ENCODE measurements around the gene GALNT14.

Gene GALNT14

DNA sequence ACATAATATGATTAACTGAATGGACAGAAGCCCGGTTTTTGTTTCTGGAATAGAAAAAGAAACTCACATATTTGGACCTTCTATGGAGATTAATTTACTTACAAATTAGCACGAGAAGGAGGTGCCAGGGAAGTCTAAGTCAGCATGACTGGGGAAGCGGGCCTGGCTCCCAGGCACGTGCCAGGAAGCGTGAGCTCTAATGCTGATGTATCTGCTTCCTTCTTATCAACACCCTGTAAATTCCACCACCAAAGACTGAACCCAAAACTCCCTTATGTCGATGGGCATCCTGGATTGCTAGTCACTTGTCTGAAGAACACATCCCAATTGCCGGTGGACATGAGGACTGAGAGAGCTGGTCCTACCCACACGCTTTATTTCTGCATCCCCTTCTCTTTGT lies 134.5 kb downstream of the GALNT14 start:
- DNase-seq: no peak

- DNase-seq: no peak
These were observed 135.6 kb downstream of the GALNT14 start for GRCh38 chr2:31002537-31003150.

GRCh38 chr2:31000970-31001369 lies 137.3 kb downstream of the GALNT14 start:
- no peak for DNase-seq

DNA sequence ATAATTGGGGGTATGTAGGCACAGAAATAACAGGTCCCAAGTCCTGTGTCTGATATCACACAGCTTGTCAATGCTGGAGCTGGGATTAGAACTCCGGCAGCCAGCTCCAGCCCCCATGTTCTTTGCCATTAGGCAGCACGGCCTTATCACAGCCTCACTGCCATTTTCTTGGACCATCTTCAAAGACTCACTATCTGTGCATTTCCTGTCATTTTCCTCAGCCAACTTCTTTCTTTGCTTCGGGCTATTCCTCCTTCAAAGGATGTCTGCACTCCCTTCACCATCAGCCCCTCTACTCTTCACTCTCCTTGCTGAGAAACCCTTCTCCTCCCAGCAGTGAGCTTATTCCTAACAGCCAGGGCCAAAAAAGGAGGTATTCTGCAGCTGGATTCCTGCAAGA lies 139.6 kb downstream of the GALNT14 start:
- DNase-seq: no peak

DNA sequence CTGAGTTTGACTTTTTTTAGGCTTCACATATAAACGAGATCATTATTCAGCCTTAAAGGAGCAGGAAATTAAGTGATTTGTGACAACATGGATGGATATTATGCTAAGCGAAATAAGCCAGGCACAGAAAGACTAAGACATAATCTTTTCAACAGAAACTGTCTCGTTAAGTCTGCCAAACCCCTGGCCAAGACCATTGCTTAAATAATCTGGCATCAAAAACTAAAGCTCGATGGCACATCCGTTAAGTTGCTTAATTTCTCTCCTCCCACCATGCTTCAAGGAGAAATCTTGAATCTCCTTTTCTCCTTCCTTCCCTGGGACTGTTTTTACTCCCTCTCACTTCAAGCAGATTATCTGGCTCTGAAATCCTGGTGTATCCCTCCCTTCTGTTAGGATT lies 140.3 kb downstream of the GALNT14 start:
- DNase-seq: no peak

DNA sequence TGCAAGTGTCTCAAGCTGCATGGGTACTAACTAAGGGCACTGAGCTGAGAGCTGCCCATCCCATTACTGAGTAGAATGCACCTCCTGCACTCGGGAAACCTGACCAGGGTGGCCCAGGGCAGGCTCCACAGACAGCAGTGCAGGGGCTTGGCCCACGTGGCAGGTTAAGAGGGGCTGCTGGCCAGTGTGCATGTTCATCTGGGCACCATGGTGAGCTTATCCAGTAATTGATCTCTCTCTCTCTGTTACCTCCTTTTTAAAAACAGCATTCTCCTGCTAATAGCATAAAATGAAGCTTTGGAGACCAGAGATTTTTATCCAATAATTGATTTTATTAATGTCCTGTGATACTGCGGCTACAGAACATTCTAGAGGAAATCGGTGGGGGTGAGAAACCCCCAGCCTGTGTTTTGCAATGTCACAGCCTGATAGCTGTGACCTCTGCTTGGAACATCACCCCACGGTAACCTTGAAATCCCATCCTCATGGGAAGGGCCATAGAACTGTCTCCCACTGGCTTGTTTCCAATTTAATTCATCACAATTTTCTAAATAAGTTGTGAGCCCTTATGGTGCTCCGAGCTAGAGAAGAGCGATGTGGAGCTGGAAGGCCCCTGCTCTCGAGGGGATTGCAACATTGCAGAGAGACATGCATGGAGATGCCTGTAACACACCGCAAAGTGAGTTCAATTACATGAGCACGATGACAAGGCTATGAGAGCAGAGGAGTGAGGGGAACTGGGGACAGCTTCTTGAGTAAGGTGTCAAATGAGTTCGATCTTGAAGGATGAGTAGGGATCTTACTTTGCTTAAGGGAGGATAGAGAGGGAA lies 143.8 kb downstream of the GALNT14 start:
- DNase-seq: no peak

DNA sequence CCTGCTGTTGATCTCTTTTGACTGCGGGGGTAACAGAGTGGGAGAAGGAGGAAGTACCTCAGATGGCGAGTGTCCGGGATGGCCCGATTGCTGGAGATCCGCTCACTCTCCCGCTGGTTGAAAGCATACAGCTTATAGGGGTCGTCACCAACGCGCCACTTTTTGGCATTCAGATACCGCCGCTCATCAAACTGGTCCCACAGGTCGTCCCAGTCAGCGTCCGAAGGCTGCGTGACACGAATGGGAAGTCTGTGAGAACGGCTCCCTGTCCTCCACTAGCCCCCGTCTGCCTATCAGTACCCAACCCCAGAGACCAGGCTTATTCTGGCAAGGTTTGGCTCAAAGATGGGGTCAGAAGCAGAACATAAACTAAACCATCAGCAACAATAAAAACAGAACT lies 145.5 kb downstream of the GALNT14 start:
- no peak for DNase-seq

GRCh38 chr2:30990671-30991070 lies 147.6 kb downstream of the GALNT14 start:
- DNase-seq: no peak

- no peak for DNase-seq
These were observed 148.1 kb downstream of the GALNT14 start for GRCh38 chr2:30990176-30990575.

DNA sequence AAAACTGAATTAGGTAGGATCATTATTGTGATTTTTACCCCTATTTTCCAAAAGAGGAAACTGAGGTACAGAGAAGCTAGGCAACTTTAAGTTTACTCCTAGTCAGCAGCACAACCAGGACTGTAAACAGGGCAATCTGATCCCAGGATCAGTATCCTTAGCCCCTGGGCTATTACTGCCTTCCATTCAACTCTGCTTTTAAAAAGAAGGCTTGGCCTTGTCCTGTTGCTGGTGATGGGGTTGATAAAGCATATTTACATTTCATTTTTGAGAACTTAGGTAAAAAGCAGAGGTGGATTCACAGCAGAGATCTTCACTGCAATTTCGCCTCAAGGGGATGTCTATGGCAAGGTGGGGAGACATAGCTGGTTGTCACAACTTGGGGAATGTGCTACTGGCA lies 148.5 kb downstream of the GALNT14 start:
- DNase-seq: no peak

- no peak for DNase-seq
These were observed 150.7 kb downstream of the GALNT14 start for GRCh38 chr2:30987566-30987965.

DNA sequence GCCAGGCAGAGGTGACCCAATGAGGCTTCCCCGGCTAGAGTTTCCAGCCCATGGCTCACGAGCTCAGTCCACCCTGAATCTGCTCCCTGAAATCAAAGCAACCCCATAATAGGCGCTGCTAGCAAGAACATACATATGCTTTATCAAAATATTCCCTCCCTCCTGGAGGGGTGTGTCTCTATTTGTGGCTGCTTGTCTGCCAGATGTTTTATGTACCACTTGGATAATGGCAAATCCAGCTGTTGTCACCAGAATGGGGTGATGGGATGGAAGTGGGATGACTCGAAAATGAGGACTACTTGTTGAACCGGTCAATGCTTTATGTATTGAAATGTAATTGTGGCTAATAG lies 152.0 kb downstream of the GALNT14 start:
- DNase-seq: no peak

GRCh38 chr2:30985493-30986230 lies 152.6 kb downstream of the GALNT14 start:
- DNase-seq: no peak

DNA sequence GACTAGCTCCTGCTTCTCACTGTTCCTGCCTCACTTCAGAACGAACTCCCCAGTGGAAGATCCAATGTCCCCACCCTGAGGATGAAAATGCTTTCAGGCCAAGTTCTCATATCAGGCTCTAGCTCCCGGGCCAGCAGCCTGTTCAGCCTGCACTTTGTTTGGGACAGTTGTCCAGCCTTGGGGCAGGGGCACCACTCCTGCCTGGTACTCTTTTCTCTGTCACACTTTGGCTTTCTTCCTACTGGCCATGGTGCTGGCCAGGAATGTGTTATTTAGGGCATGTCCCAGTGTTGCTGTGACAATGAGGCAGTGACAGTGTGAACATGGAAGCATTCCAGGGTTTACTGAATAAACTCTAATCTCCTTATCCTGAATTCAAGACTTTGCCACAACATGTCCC lies 154.1 kb downstream of the GALNT14 start:
- DNase-seq: no peak

DNA sequence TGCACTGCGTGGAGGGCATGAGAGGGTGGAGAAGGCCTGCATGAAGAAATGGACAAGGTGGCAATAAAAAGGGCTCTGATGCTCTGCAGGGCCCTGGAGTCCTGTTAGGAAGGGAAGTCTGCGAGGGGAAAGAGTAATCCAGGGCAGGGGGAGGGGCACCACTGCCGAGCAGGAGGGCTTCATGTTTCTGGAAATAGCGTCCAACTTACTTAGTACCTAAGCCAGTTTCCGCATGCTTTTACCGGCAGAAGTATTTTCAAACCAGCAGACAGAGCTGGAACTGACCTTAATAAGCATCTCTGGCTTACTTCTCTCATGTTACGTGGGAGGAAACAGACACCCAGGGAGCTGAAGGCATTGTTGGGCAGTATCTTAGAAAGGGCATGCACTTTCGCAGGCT lies 156.7 kb downstream of the GALNT14 start:
- DNase-seq: no peak

DNA sequence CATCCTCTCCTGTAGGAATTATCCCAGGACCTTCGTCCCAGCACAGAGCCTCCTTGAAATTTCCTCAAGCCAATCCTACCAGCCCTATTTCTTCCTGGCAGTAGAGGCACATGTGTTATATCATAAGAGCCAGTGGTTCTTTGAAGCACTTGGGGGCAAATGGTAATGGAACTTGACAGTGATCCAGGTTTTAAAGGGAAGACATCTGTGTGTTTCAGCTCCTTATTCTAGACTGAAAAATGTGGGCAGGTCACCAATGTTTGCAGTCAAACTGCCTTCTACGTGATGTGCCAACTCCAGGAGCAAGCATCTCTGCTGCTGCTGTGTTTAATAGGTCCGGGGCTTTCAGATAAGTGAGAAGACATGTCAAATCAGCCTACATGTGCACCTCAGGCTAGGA lies 157.1 kb downstream of the GALNT14 start:
- DNase-seq: no peak

DNA sequence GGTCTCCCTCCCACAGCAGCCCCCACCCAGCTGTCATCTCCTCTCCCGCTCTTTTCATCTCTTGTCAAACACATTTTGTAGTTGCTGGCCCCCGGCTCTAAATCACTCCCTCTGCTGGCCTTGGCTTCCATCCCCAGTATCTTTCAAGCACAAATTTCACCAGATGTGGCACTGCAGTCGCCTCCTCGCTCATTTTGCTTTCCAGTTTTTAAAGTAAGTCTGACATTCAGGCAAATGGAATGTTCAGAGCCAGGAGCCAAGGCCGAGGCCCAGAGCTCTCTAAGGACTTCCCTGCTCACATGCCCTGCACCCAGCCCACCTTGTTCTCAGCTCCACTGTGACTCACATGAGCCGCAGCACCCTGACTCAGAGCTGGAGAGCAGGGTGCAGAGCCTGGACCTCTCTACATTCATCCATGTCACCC lies 158.4 kb downstream of the GALNT14 start:
- DNase-seq: no peak

- DNase-seq: no peak
These were observed 159.4 kb downstream of the GALNT14 start for GRCh38 chr2:30978854-30979253.

DNA sequence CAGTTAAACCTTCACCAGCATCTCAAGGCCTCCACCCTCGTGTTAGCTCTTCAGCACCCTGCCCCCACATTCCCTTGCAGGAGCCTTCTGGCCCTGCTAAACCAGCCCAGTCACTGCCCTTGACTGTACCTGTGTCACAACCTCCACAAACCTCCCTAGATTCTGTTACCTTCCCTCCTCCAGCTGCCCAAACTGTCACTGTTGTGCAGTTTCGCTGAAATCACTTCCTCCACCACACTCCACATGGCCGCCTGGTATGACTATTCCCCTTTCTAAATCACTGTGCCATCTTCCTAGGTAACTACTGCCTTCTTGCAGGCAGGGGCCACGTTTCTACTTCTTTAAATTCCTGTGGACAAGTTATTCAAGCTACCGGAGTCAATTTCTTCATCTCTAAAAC lies 160.2 kb downstream of the GALNT14 start:
- DNase-seq: no peak

DNA sequence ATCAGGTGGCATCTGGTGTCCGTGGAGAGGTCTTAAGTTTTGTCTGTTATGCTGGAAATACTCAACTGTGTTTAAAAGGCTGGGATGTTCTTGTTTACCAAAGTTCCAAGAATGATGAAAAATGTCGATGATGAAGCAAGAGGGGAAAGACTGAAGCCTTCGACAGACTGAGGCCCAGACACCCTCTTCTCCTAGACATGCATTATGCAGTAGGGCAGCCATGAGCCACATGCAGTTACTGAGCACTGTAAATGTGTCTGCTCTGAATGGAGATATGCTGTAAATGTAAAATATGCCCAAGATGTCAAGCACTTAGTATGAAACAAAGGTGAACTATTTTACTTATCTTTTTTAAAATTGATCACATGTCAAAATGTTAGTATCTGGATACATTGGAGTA lies 163.1 kb downstream of the GALNT14 start:
- no peak for DNase-seq

DNA sequence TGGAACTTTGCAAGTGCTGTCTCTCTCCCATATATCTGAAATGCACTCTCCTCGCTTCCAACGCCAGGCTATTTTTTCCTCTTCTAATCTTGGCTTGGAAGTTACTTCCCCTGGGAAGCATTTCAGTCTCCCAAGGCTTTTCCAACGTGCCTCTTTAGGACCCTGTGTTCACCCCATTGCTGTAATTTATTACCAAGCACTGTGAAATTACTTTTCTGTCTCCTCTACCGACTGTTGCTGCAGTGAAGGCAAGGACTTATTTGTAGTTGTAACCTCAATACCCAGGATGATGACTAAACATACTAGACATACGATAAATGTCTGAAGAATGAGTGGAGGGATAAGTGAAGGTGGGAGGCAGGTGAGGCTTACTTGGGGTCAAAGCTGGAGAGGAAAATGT lies 163.7 kb downstream of the GALNT14 start:
- DNase-seq: no peak

DNA sequence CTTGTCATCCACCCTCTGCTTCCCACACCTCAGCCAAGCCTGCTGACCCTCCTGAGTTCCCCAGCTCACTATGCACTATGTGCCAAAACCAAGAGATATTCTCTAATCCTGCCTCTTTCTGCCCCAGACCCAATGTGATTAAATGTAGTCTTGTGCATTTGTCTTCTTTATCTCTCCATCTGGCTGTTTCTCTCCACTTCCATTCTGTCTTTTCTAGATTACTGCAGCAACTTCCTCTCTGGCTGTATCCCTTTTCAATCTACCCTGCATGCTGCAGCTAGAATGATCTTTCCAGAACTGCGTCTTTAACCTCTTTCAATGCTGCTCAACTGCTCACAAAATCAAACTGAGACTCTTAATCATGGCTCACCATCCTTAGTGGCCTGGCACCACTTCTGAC lies 164.1 kb downstream of the GALNT14 start:
- DNase-seq: no peak

GRCh38 chr2:30971231-30972025 lies 166.8 kb downstream of the GALNT14 start:
- no peak for DNase-seq

All from activated naive CD4-positive, alpha-beta T cell treated with anti-CD3 and anti-CD28 coated beads, Interleukin-2, amount 50 U/mL, for 16 hours (primary cell).